ENCODE results near the gene TNNI3. TPM values are rescaled to one million over a fixed set of nuclear protein-coding genes. Genes with fewer than 3 reads are reported as not detected.
"Not testable (repeated sequence)": the region's sequence is repeated elsewhere in the genome, so short reads cannot be mapped to it uniquely, and the experiment has no call there.

TNNI3 gene
- total RNA-seq, 1 donor from 2014 or later: 3.3 TPM

GRCh38 chr19:55109527-55110291, 47.8 kb downstream of the TNNI3 start:
- peaks cover 4% of the 10 kb centered on the region for H3K27me3 Mint-ChIP-seq (ENCODE audit: unreplicated experiment)
- DNase-seq: no peak
- no peak for TF ChIP-seq CTCF (IDR thresholded peaks at IDR 0.05; ENCODE audit: partially characterized antibody, unreplicated experiment)
- peaks cover 4% of the 10 kb centered on the region for H3K4me1 Mint-ChIP-seq (ENCODE audit: low read depth, unreplicated experiment)
- H3K9me3 Mint-ChIP-seq (ENCODE audit: unreplicated experiment): peaks cover 2% of the 10 kb centered on the region
- H3K4me3 Mint-ChIP-seq (ENCODE audit: unreplicated experiment): no peak overlapping the region
- peaks cover 12% of the 10 kb centered on the region for H3K36me3 Mint-ChIP-seq (ENCODE audit: unreplicated experiment)
- no peak overlapping the region for H3K27ac Mint-ChIP-seq (ENCODE audit: unreplicated experiment)

- not testable (repeated sequence) for H3K9me3 Mint-ChIP-seq (ENCODE audit: unreplicated experiment); DNase-seq; H3K4me3 Mint-ChIP-seq (ENCODE audit: unreplicated experiment)
Measured at GRCh38 chr19:55107252-55107651, 50.3 kb downstream of the TNNI3 start.

GRCh38 chr19:55106591-55106990, 50.9 kb downstream of the TNNI3 start:
- H3K4me3 Mint-ChIP-seq (ENCODE audit: unreplicated experiment): no peak overlapping the region
- H3K4me1 Mint-ChIP-seq (ENCODE audit: low read depth, unreplicated experiment): no peaks in the 10 kb centered on the region
- H3K9me3 Mint-ChIP-seq (ENCODE audit: unreplicated experiment): peaks cover 4% of the 10 kb centered on the region
- no peak for DNase-seq
- peaks cover 23% of the 10 kb centered on the region for H3K36me3 Mint-ChIP-seq (ENCODE audit: unreplicated experiment)
- H3K27me3 Mint-ChIP-seq (ENCODE audit: unreplicated experiment): peaks cover 4% of the 10 kb centered on the region
- no peak for TF ChIP-seq CTCF (IDR thresholded peaks at IDR 0.05; ENCODE audit: partially characterized antibody, unreplicated experiment)
- no peak overlapping the region for H3K27ac Mint-ChIP-seq (ENCODE audit: unreplicated experiment)

More at GRCh38 chr19:55107252-55107651, 50.3 kb downstream of the TNNI3 start:
- H3K27me3 Mint-ChIP-seq (ENCODE audit: unreplicated experiment); H3K27ac Mint-ChIP-seq (ENCODE audit: unreplicated experiment); H3K4me1 Mint-ChIP-seq (ENCODE audit: low read depth, unreplicated experiment): not testable (repeated sequence)
- peaks cover 18% of the 10 kb centered on the region for H3K36me3 Mint-ChIP-seq (ENCODE audit: unreplicated experiment)

GRCh38 chr19:55105237-55105636, 52.3 kb downstream of the TNNI3 start:
- Mint-ChIP-seq H3K36me3 (ENCODE audit: unreplicated experiment) (peaks cover 17% of the 10 kb centered on the region), H3K4me3 (ENCODE audit: unreplicated experiment) (no peak overlapping the region), H3K27me3 (ENCODE audit: unreplicated experiment) (peaks cover 2% of the 10 kb centered on the region), H3K4me1 (ENCODE audit: low read depth, unreplicated experiment) (peaks cover under 1% of the 10 kb centered on the region), H3K27ac (ENCODE audit: unreplicated experiment) (no peak overlapping the region), H3K9me3 (ENCODE audit: unreplicated experiment) (peaks cover 4% of the 10 kb centered on the region)
- no peak for TF ChIP-seq CTCF (IDR thresholded peaks at IDR 0.05; ENCODE audit: partially characterized antibody, unreplicated experiment)
- DNase-seq: no peak

GRCh38 chr19:55103190-55103589, 54.3 kb downstream of the TNNI3 start:
- Mint-ChIP-seq H3K27me3 (ENCODE audit: unreplicated experiment) (no peaks in the 10 kb centered on the region), H3K36me3 (ENCODE audit: unreplicated experiment) (peaks cover 17% of the 10 kb centered on the region), H3K4me1 (ENCODE audit: low read depth, unreplicated experiment) (peaks cover 7% of the 10 kb centered on the region), H3K9me3 (ENCODE audit: unreplicated experiment) (peaks cover 4% of the 10 kb centered on the region), H3K27ac (ENCODE audit: unreplicated experiment) (no peak overlapping the region), H3K4me3 (ENCODE audit: unreplicated experiment) (no peak overlapping the region)
- no peak for TF ChIP-seq CTCF (IDR thresholded peaks at IDR 0.05; ENCODE audit: partially characterized antibody, unreplicated experiment)
- DNase-seq: no peak

Small RNA genes within 50 kb of the gene (microRNA-seq; reads per million reads assigned to microRNA genes)
- not detected for gene MIR7975 (ENCODE audit: unreplicated experiment)

Other genes starting within 250 kb of the TNNI3 start
- gene NLRP7, start 210.2 kb downstream of the TNNI3 start, total RNA-seq (ENCODE audit: unreplicated experiment): not detected
- 34.2 TPM for gene NLRP2, start 191.4 kb downstream of the TNNI3 start, total RNA-seq (ENCODE audit: unreplicated experiment)
- gene GP6, start 119.5 kb downstream of the TNNI3 start, total RNA-seq (ENCODE audit: unreplicated experiment): 0.42 TPM
- gene RDH13, start 94.6 kb downstream of the TNNI3 start, total RNA-seq (ENCODE audit: unreplicated experiment): 17.9 TPM
- gene EPS8L1, start 81.9 kb downstream of the TNNI3 start, total RNA-seq (ENCODE audit: unreplicated experiment): 114 TPM
- gene PPP1R12C, start 40.1 kb downstream of the TNNI3 start, total RNA-seq (ENCODE audit: unreplicated experiment): 150 TPM
- 19.3 TPM for gene TNNT1, start 8.5 kb downstream of the TNNI3 start, total RNA-seq (ENCODE audit: unreplicated experiment)
- 2.4 TPM for gene DNAAF3, start 8.9 kb upstream of the TNNI3 start, total RNA-seq (ENCODE audit: unreplicated experiment)
- 23.7 TPM for gene SYT5, start 22.6 kb upstream of the TNNI3 start, total RNA-seq (ENCODE audit: unreplicated experiment)
- gene PTPRH, start 51.8 kb upstream of the TNNI3 start, total RNA-seq (ENCODE audit: unreplicated experiment): 7.4 TPM
- 7.6 TPM for gene TMEM86B, start 71.0 kb upstream of the TNNI3 start, total RNA-seq (ENCODE audit: unreplicated experiment)
- gene PPP6R1, start 101.3 kb upstream of the TNNI3 start, total RNA-seq (ENCODE audit: unreplicated experiment): 82.3 TPM
- gene HSPBP1, start 122.4 kb upstream of the TNNI3 start, total RNA-seq (ENCODE audit: unreplicated experiment): 41.5 TPM
- 223 TPM for gene BRSK1, start 126.3 kb upstream of the TNNI3 start, total RNA-seq (ENCODE audit: unreplicated experiment)
- not detected for gene TMEM150B, start 167.6 kb upstream of the TNNI3 start, total RNA-seq (ENCODE audit: unreplicated experiment)
- 105 TPM for gene KMT5C, start 182.1 kb upstream of the TNNI3 start, total RNA-seq (ENCODE audit: unreplicated experiment)
- gene COX6B2, start 197.0 kb upstream of the TNNI3 start, total RNA-seq (ENCODE audit: unreplicated experiment): 2.8 TPM
- 0.17 TPM for gene GARIN5B, start 205.5 kb upstream of the TNNI3 start, total RNA-seq (ENCODE audit: unreplicated experiment)
- 18.1 TPM for gene IL11, start 212.7 kb upstream of the TNNI3 start, total RNA-seq (ENCODE audit: unreplicated experiment)
- 3.7 TPM for gene TMEM190, start 219.1 kb upstream of the TNNI3 start, total RNA-seq (ENCODE audit: unreplicated experiment)
- gene TMEM238, start 226.6 kb upstream of the TNNI3 start, total RNA-seq (ENCODE audit: unreplicated experiment): 1.3 TPM
- 1,087 TPM for gene RPL28, start 228.2 kb upstream of the TNNI3 start, total RNA-seq (ENCODE audit: unreplicated experiment)